Measurements from ENCODE around the gene NAT10.

NAT10 gene

DNA sequence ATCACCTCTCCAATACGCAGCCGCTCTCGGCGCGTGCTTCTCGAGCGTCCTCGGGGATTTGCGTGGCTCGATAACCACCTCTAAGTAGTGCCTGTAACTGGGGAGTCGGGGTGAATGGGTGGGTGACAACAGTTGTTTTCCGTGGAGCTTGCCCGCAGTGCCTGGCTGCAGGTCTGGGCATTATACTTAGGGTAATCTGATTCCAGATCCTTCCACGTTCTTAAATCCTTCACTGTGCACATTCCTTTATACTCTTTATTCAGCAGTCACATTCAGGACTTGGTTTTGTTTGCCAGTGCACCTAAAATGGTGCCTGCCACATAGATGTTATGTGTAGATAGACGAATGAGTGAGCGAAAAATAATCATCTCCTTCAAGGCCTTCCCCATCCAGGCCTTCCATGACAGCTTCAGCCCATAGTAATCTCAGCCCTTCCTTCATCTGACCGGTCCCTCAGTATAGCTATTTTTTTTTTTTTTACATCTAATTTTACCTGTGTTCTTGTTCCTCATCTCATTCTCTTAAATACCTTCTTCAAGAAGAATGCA, 602 bp downstream of the NAT10 start:
- no peak for DNase-seq (ENCODE audit: low read depth)

GRCh38 chr11:34111722-34112270, 6.4 kb downstream of the NAT10 start:
- DNase-seq (ENCODE audit: low read depth) = no peak

DNA sequence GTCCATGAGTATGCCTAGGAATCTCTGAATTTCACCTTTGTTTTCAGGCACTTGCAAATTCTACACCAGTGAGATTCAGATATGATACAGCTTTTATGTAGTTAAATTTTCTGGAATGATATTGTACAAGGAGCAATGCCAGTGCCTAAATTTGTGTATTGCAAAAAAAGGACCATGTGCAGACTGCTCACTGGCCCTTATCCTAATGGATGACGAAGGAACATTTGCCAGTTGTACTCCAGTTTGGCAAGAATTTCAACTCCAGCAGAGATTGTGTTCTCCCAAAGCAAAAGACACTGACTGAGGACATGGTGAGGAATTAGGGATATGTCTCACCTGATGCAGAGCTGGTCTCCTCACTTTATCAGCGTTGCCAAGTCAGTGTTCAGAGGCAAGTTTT, 8.6 kb downstream of the NAT10 start:
- no peak for DNase-seq (ENCODE audit: low read depth)

DNA sequence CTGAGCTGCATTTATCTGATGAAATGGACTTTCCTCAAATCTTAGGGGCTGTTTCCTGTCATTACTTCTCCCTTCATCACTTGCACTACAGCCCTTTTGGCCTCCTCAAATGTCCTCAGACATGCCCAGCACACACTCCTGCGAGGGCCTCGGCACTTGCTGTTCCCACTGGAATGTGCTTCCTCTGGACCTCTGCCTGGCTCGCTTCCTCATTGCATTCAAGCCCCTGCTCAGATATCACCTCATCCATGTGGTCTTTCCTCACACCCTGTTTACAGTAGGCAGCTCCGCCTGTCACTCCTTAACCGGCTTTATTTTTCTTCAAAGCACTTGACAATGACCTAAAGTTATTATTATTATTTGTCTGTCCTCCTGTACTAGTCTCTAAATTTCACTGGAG, 9.0 kb downstream of the NAT10 start:
- no peak for DNase-seq (ENCODE audit: low read depth)

- no peak for DNase-seq (ENCODE audit: low read depth)
Measured at GRCh38 chr11:34120651-34121050, 15.2 kb downstream of the NAT10 start.

DNA sequence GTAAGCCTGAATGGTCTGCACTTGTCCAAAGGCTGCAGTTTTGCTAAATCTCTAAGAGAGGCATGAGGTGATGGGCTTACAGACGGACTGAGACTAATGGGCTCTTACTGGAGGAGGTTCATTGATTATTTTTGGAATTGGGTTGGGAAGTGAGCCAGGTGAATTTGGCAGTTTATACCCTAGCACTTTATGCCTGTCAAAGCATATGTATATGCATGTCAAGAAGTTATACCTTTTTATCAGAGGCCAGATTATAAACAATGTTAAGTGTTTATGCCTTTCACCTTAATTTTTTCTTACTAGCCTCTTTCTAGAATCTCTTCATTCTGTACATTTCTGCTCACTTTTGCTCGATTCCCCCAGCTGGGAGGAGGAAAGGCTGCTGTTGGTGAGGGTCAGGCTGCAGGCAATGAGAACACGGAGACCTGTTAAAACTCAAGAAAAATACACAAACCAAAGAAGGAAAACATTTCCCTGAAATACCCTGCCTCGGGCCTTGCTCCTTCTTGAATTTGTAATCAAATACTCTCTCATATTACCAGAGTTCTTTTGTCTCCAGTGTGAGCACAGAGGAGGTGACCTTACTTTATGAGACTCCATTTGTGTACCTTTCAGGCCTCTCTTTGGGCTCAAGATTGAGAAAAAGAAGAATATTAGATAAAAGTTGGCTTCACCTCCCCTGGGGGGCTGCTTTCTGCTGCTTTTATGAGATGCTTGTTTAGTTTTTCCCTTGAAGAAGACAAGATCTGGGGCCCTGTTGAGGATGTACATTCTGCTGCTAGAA, 19.6 kb downstream of the NAT10 start:
- DNase-seq (ENCODE audit: low read depth) = no peak

GRCh38 chr11:34126959-34127848, 21.8 kb downstream of the NAT10 start:
- no peak for DNase-seq (ENCODE audit: low read depth)

DNA sequence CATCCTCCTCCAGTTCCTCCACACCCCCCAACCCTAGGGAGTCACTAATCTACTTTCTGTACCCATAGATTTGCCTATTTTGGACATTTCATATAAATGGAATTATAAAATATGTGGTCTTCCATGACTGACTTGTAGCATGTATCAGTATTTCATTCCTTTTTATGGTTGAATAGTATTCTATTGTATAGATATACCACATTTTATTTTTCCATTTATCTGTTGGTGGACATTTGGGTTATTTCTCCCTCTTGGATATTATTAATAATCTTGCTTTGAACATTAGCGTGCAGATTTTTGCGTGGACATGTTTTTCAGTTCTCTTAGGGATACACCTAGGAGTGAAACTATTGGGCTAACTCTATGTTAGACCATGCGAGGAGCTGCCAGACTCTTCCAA, 23.4 kb downstream of the NAT10 start:
- no peak for DNase-seq (ENCODE audit: low read depth)

- no peak for DNase-seq (ENCODE audit: low read depth)
Measured at GRCh38 chr11:34132261-34132965, 27.0 kb downstream of the NAT10 start.

- no peak for DNase-seq (ENCODE audit: low read depth)
Measured at GRCh38 chr11:34134765-34135164, 29.3 kb downstream of the NAT10 start.

DNA sequence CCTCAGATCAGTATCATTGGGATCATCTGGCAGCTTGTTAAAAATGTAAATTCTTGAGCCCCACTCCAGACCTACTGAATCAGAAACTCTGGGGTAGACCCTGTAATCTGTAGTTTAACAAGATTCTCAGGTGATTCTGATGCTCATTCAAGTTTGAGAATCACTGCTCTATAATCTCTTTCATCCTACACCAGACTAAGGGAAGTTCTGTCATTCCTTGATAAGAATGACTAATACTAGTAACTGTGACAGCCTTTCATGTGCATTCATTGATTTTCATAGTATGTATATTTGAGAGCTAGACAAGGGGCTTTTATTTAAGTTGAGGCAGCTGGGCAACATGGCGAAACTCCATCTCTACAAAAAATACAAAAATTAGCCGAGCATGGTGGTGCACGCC, 30.0 kb downstream of the NAT10 start:
- no peak for DNase-seq (ENCODE audit: low read depth)

DNA sequence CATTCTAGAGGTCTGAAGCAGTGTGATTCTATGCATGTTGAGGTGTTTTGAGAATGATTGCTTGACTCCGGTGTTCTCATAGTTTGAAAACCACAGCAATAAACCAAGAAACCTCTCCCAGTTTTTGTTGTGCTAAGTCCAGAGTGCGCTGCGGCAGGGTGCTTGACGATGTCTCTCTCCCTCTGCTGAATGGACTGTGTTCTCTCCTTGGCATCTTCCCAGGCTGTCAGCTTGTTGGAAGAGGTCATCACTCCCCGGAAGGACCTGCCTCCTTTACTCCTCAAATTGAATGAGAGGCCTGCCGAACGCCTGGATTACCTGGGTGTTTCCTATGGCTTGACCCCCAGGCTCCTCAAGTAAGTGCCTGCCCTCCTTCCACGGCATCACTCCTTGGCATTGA, 31.0 kb downstream of the NAT10 start:
- DNase-seq (ENCODE audit: low read depth) = no peak

- DNase-seq (ENCODE audit: low read depth) = no peak
Measured at GRCh38 chr11:34139346-34139745, 33.9 kb downstream of the NAT10 start.

GRCh38 chr11:34140149-34140548, 34.7 kb downstream of the NAT10 start:
- no peak for DNase-seq (ENCODE audit: low read depth)

DNA sequence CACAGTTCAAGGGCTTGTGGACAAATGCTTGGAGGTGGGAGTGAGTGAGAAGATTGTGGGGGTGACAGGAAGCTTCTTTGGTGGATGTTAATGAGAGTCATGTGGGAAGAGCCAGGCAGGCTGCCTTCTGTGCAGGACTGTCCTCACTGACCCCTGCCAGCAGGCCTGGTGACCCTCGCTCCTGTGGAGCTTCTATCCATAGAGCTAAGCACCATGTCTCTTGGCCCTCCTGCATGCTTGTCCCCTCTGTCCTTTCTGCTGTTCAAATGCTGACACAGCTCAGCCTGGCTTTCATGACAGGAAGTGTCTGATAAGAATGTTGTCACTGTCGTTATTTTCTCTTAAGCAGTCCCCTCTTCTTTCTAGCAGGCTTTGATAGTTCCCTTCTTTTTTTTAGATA, 37.6 kb downstream of the NAT10 start:
- no peak for DNase-seq (ENCODE audit: low read depth)

GRCh38 chr11:34145073-34145472, 39.6 kb downstream of the NAT10 start:
- DNase-seq (ENCODE audit: low read depth) = no peak

DNA sequence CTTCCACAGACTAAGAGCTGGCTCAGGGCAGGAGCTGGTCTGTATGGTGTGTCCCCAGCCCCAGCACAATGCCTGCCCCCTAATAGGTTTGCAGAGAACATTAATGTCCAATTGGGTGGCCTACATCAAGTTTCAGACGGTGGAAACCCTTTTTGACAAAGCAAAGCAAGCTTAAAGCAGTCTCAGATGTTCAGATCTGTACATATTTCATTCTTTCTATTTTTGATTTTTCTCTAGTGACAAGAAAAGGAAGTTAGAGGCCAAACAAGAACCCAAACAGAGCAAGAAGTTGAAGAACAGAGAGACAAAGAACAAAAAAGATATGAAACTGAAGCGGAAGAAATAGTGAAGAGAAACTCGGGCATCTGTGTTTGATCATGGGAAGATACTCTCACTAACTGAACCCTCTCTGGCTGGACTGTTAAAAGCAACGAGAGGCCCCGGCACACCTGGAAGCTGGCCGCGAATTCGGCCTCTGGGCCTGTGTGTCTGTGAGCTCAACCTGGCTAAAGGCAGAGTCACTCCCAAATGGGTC, 40.5 kb downstream of the NAT10 start:
- DNase-seq (ENCODE audit: low read depth) = no peak

GRCh38 chr11:34146411-34146810, 41.0 kb downstream of the NAT10 start:
- no peak for DNase-seq (ENCODE audit: low read depth)

GRCh38 chr11:34146866-34147265, 41.4 kb downstream of the NAT10 start:
- DNase-seq (ENCODE audit: low read depth) = no peak

GRCh38 chr11:34147581-34147980, 42.2 kb downstream of the NAT10 start:
- DNase-seq (ENCODE audit: low read depth) = no peak

DNA sequence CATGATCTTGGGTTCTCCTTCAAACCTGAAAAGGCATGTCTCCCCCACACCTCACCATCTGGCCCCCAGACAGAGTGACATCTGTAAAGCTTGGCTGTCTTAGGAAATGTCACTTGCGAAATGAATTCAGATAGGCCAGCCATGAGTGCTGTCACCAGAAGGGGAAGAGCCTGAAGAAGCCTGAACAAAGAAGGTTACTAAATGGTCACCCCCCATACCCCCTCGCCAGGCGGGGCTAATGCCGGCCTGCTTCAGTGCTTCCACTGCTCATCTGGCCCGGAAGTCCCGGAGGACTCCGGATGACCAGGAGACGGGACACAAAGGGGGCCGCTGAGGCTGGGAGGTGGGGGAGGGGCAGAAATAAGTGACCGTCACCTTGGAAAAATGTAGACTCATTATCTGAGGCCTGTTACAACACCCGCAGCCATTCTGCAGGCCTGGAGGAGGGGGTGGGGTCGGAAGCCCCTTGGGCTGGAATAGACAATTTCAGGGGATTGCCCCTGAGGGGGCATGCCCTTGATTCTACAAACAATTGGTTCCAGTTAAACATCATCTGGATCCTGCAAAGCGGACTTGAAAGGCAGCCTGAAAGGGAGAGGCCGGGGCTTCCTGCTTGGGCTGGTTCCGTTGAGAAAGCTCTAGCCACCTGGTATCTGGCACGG, 43.2 kb downstream of the NAT10 start:
- DNase-seq (ENCODE audit: low read depth) = no peak

All from activated T-helper 9 cell treated with anti-CD3 and anti-CD28 coated beads, Interleukin-2, amount 50 U/mL, for 16 hours (primary cell).